Activated CD8-positive, alpha-beta memory T cell treated with anti-CD3 and anti-CD28 coated beads, Interleukin-2, amount 50 U/mL, for 24 hours (primary cell): ENCODE results near the gene EFR3B.

Experiments used
- DNase-seq: peaks from one replicate; pipeline ENCODE4 v3.0.0-alpha.2; 2020; ENCODE audit errors: extremely low read depth

The EFR3B gene

GRCh38 chr2:25184254-25184653 lies 142.4 kb downstream of the EFR3B start:
- no peak for DNase-seq

DNA sequence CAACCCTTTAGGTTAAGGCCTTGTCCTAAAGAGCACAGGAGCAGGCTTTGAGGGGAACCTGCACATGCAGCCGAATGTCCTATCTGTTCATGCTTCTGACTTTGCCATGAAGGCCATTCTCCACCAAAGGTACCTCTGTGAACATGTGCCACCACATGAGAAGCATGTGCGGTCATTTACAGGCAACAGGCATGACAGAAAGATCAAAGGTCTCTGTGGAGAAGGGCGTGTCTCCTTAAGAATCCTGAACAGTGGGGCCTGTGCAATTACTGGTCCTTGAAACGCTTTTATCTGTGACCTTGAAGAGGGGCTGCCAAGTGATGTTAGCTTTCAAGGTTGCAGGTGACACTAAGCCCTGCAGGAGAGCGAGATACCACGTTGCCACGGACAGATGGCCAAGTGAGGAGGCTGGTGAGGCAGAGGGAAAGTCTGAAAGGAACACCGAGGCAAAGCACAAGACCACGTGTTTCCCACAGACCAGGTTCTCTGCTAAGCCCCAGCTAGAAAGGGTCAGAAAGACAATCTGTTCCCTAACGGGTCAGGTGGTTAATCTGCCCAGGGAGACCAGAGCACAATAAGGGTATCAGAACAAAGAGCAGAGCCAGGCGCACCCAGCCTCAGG lies 146.0 kb downstream of the EFR3B start:
- no peak for DNase-seq

DNA sequence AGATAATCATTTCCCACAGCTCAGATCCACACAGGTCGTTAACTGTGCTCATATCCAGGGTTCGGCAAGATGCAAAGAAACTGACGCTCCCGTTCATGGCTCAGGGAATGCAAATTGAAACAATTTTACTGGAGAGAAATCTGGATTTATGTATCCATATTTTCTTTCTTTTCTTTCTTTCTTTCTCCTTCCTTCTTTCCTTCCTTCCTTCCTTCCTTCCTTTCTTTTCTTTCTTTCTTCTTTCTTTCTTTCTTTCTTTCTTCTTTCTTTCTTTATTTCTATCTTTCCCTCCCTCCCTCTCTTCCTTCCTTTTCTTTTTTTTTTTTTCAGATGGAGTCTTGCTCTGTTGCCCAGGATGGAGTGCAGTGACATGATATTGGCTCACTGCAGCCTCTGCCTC lies 146.5 kb downstream of the EFR3B start:
- no peak for DNase-seq

DNA sequence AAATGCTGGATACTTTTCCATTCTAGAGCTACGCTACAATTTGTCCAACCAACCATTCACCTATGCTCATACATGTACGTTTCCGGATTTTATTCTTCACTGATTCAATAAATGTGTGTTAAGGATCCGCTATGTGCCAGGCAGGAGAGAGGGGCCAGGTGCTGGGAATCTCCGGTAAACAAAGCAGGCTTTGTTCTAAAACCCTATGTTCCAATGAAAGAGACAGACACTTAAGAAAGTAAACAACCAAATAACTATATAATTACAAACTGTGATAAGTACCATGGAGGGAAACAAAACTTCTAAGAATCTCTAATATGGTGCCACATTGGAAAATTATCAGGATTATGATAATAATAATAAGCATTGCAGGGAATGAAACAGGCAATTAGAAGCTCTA lies 148.7 kb downstream of the EFR3B start:
- no peak for DNase-seq

DNA sequence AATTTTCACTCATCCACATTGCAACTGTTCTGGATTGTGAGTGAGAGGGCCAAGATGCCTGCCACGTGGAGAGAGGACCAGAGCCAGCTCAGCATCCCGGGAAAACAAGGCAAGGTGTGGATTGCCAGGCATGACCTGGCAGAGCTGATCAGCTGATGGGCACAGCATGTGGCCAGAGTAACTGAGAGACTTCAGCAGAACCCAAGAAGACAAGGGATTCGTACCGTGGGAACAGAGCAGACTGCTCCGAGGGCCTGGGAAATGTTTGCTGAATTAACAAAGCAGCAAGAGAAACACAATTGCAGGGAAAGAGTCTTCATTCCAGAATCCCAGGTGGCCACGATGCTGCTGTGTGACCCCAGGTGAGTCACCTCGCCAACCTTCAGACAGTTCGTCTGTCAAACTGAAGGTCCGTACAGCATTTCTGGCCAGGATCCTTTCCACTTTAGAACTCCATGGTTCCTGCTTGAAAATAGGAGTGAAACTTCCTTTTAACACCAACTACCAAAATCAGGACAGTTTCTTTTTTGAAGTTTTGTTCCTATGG lies 152.8 kb downstream of the EFR3B start:
- DNase-seq: no peak

DNA sequence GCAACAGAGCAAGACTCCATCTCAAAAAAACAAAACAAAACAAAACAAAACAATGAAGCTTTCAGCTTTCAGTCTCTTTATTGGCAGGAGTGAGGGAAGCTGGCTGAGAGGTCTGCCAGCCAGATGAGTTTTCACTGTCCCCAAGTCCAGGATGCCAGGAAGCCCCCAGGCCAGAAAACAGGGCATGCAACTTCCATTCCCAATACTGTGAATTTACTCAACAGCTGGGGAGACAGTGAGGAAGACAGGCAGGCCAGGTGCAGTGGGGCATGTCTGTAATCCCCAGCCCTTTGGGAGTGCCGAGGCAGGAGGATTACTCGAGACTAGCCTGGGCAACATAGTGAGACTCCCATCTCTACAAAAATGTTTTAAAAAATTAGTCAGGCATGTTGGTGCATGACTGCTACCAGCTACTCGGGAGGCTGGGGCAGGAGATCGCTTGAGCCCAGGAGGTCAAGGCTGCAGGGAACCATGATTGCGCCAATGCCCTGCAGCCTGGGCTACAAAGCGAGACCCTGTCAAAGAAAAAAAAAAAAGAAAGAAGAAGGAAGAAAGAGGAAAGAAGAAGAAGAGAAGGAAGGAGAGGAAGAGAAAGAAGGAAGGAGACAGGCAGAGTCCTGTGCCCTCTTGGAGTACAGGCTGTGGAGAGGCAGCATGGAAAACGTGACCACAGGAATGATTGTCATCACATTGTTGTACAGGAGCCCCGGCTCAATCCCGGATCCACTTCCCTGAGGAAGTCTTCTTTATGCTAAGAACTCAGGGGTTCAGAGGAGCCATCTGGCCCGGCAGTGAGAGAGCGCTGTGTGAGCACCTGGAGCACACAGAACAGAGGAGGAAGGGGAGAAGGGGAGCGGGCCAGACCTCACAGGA lies 155.7 kb downstream of the EFR3B start:
- DNase-seq: no peak

DNA sequence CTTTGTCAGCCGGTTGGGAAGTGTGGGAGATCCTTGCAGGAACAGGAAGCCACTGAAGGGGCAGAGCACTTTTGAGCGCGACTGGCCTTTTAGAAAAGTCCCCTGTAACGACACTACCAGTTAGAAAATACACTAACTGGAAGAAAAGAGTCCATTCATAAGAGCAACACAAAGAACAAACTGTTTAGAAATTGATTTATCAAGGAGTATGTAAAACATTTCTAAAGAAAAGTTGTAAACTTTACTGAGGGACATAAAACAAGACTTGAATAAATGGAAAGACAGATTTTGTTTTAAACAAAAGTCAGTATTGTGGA lies 156.3 kb downstream of the EFR3B start:
- DNase-seq: no peak

GRCh38 chr2:25198576-25198975 lies 156.7 kb downstream of the EFR3B start:
- no peak for DNase-seq

DNA sequence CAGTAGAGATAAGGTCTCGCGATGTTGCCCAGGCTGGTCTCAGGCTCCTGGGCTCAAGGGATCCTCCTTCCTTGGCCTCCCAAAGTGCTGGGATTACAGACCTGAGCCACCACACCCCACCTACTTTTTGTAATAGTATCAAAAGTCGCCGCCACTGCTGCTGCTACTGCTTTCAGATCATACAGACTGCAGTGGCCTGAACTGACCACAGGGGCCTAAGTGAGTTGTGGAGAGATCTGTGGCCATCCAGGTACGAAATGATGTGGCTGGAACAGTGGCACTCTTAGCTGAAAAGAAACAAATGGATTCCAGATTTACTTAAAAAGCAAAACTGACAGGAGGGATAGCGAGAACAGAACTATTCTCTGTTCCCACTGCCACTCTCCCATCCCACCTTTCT lies 159.4 kb downstream of the EFR3B start:
- DNase-seq: no peak

- DNase-seq: no peak
Measured at GRCh38 chr2:25201794-25202193, 159.9 kb downstream of the EFR3B start.

- DNase-seq: no peak
Measured at GRCh38 chr2:25202275-25202674, 160.4 kb downstream of the EFR3B start.

GRCh38 chr2:25204190-25204838 lies 162.4 kb downstream of the EFR3B start:
- no peak for DNase-seq

GRCh38 chr2:25207078-25207545 lies 165.2 kb downstream of the EFR3B start:
- no peak for DNase-seq
